Memory B cell (primary cell): Measurements from ENCODE around the gene AGPAT2.
"Not testable (repeated sequence)": the region's sequence is repeated elsewhere in the genome, so short reads cannot be mapped to it uniquely, and the experiment has no call there.

Experiments
- ATAC-seq: fragments of 150-1000 bp; cut with Tn5 transposase; 2 replicates; pipeline ENCODE4 v1.10.0; 2021; ENCODE audit warnings: low read depth, mild to moderate bottlenecking, moderate library complexity
- DNase-seq, 2 donors: peaks; one replicate each; pipeline ENCODE4 v3.0.0; 2022; ENCODE audit warnings: low spot score in 2 of 2
- H3K27ac Mint-ChIP-seq: one replicate; pipeline ENCODE4 v1.8.0; 2022; ENCODE audit warnings: mild to moderate bottlenecking, moderate library complexity, mixed read lengths
- H3K27me3 Mint-ChIP-seq: one replicate; pipeline ENCODE4 v1.8.0; 2022; ENCODE audit warnings: mixed read lengths
- H3K36me3 Mint-ChIP-seq: one replicate; pipeline ENCODE4 v1.8.0; 2022; ENCODE audit warnings: mild to moderate bottlenecking, mixed read lengths
- H3K4me1 Mint-ChIP-seq: one replicate; pipeline ENCODE4 v1.8.0; 2022; ENCODE audit warnings: mixed read lengths
- H3K4me3 Mint-ChIP-seq: one replicate; pipeline ENCODE4 v1.8.0; 2022; ENCODE audit warnings: mild to moderate bottlenecking, moderate library complexity, mixed read lengths
- H3K9me3 Mint-ChIP-seq: one replicate; pipeline ENCODE4 v1.8.0; 2022; ENCODE audit warnings: mixed read lengths

Gene AGPAT2

DNA sequence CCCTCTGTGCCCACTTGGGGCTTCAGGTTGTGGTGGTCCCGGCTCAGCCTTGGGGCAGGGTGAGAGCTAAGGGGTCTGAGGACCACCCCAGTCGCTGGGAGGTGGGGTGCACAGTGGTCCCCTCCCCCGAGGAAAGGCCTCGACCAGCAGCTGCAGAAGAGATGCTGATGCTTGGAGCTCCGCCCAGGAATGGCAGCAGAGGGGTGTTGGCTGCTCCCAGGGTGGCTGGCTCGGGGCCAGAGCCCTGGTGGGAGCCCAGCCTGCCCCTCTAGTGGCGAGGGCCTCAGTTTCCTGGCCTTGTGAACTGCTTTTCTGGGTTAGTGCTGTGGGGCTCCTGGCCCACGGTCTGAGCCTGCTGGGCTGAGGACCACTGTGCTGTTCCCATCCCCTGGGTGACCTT, 26.3 kb upstream of the AGPAT2 start:
- ATAC-seq (peak; percentile 9), DNase-seq (no peak)
- Mint-ChIP-seq H3K36me3 (no peaks in the 10 kb centered on the region), H3K4me3 (peak overlapping the region; percentile 46), H3K27me3 (peaks cover 21% of the 10 kb centered on the region), H3K27ac (no peak overlapping the region), H3K4me1 (peaks cover 15% of the 10 kb centered on the region), H3K9me3 (no peaks in the 10 kb centered on the region)

DNA sequence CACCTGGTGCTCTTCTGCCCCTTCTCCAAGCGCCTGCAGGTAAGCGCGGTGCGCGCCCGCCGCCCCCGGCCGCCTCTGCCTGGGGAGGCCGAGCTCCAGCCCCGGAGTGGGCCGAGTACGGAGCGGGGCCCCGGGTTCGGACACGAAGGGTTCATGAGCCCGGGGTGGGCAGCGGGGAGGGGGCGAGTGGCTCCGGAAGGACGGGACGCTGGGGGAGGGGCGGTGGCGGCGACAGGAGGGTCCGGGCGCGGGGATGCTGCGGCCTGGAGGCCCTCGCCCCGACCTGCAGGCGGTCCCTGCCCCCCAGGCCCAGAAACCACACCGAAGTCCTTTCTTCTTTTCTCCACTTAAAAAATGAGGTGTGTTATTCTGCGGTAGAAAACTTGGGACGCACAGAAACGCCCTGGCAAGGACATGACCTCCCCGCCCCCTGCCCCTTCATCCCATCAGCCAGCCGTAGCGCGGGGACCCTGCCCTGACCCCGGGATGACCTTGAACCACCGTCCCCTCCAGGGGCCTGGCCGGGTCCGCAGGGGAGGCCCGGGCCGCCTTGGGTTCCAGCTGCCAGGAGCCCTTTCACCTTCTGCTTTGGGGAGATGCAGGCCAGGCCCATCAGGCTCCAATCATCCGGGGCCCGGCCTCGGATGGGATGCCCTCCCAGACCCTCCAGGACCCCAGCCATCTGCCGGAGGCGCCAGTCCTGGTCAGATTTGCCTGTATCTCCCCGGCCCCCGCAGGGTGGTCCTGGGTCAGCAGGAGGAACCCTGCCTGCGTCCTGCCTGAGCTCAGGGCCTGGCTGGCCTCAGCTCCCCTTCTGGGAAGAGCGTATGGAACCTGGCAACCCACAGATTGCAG, 25.7 kb upstream of the AGPAT2 start:
- Mint-ChIP-seq H3K27me3 (peaks cover 21% of the 10 kb centered on the region), H3K9me3 (no peaks in the 10 kb centered on the region), H3K36me3 (no peaks in the 10 kb centered on the region), H3K4me1 (peaks cover 13% of the 10 kb centered on the region), H3K4me3 (peak overlapping the region; percentile 39), H3K27ac (no peak overlapping the region)
- ATAC-seq (peak; percentile 7), DNase-seq (no peak)

DNA sequence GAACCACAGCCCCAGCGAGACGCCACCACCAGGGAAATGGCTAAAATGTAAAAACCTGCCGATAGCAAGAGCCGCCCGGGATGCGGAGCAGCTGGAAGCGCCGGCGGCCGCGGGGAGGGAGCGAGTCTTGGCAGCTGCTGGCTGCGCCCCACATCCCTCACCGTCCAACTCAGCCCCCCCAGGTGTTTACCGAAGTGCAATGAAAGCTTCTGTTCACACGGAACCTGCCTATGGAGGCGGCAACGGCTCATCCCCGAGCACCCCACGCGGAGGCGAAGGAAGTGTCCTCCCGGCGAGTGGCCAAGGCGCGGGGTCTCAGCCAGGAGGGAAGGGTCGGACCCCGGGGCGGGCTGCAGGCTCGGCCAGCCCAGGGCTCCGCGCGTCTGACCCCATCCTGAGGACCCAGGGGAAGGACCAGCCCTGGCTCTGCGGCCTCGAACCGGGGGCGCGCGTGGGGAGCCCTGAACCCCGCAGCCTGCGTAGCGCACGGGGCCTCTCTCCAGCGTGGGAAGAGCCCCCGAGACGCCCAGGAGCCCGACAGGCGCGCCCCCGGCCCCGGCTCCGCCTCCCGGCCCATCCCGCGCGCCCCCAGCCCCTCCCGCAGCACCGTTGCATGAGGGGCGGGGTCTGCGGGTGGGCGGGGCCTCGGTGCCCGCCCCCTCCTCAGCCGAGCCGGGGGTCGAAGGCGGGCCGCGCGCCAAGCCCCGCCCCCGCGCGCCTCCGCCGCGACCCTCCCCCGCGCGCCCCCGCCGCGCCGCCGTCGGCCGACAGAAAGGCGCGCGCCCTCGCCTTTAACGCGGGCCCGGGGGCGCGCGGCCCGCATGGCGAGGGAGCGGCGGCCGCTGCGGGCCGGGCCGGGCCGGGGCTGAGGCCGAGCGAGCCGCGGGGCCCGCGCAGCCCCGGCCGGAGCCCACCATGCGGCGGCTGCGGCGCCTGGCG, 24.8 kb upstream of the AGPAT2 start, which contains the start of gene DIPK1B:
Gene DIPK1B, plus strand, starts transcription at position 822 of the 939 bp plus-strand sequence. Its CDS starts 94 bp downstream, at position 916.
- Mint-ChIP-seq H3K4me1 (peaks cover 13% of the 10 kb centered on the region), H3K4me3 (peak within 1 kb of the TSS; percentile 74), H3K27me3 (peaks cover 21% of the 10 kb centered on the region), H3K9me3 (no peaks in the 10 kb centered on the region), H3K36me3 (no peaks in the 10 kb centered on the region), H3K27ac (no peak within 1 kb of the TSS)
- DNase-seq, result no peak
- peak; percentile 47 for ATAC-seq

DNA sequence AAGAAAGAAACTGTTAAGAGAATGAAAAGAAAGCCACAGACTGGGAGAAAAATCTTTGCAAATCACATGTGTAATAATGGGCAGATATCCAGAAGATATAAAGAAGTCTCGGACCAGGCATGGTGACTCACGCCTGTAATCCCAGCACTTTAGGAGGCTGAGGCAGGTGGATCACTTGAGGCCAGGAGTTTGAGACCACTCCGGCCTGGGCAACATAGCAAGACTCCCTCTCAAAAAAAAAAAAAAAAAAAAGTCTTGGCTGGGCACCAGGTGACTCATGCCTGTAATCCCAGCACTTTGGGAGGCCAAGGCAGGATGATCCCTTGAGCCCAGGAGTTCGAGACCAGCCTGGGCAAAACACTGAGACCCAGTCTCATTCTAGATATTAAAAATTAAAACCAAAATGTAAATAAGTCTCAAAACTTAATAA, 24.0 kb upstream of the AGPAT2 start:
- peaks cover 19% of the 10 kb centered on the region for H3K27me3 Mint-ChIP-seq
- H3K4me3 Mint-ChIP-seq, H3K36me3 Mint-ChIP-seq, ATAC-seq, DNase-seq, H3K9me3 Mint-ChIP-seq, H3K27ac Mint-ChIP-seq: not testable (repeated sequence)
- H3K4me1 Mint-ChIP-seq, result peaks cover 13% of the 10 kb centered on the region

DNA sequence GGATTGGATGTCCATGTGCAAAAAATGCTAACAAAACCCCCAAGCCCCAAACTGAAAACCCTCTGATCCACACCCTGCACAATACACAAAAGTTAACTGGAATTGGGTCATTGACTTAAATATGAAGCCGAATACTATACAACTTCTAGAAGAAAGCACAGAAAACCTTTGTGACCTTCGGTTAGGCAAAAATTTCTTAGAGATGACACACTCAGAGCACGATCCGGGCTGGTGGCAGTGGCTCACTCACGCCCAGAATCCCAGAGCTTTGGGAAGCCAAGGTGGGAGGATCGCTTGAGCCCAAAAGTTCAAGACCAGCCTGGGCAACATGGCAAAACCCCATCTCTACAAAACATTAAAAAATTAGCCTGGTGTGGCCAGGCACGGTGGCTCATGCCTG, 23.3 kb upstream of the AGPAT2 start:
- no peak overlapping the region for H3K4me3 Mint-ChIP-seq
- ATAC-seq (no peak), DNase-seq (no peak)
- peaks cover 13% of the 10 kb centered on the region for H3K4me1 Mint-ChIP-seq
- no peaks in the 10 kb centered on the region for H3K36me3 Mint-ChIP-seq
- no peak overlapping the region for H3K27ac Mint-ChIP-seq
- H3K27me3 Mint-ChIP-seq, result peaks cover 16% of the 10 kb centered on the region
- no peaks in the 10 kb centered on the region for H3K9me3 Mint-ChIP-seq

DNA sequence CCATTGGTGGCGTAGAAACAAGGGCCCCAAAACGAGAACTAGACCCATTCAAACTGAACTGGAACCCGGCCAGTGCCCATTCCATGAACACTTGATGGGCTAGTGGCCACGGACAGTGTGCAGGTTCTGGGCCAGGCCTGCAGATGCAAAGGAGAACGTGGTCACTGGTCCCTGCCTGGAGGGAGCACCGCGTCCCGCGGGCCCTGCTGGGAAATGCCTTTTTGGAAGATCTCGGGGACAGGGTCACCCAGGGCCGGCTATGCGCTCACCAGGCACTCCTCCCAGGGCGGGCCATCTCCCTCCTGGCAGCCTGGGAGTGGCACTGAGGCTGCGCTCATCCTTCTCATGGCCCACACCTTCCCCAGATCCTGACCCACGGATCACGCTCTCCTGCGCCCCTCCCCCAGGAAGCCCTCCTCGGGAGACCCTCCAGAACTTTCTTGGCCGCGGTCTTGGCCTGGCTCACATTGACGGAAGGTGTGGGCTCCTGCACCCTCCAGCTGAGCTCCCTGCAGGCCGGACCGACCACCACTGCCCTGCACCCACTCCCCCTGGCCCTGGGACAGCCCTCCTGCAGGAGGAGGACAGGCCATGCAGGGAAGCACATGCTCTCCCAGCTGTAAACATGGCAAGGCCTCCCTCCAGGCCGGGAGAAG, 22.3 kb upstream of the AGPAT2 start:
- Mint-ChIP-seq H3K27ac (no peak overlapping the region), H3K27me3 (peaks cover 18% of the 10 kb centered on the region), H3K9me3 (no peaks in the 10 kb centered on the region), H3K4me3 (no peak overlapping the region), H3K4me1 (peaks cover 12% of the 10 kb centered on the region), H3K36me3 (no peaks in the 10 kb centered on the region)
- ATAC-seq, result no peak
- no peak for DNase-seq

DNA sequence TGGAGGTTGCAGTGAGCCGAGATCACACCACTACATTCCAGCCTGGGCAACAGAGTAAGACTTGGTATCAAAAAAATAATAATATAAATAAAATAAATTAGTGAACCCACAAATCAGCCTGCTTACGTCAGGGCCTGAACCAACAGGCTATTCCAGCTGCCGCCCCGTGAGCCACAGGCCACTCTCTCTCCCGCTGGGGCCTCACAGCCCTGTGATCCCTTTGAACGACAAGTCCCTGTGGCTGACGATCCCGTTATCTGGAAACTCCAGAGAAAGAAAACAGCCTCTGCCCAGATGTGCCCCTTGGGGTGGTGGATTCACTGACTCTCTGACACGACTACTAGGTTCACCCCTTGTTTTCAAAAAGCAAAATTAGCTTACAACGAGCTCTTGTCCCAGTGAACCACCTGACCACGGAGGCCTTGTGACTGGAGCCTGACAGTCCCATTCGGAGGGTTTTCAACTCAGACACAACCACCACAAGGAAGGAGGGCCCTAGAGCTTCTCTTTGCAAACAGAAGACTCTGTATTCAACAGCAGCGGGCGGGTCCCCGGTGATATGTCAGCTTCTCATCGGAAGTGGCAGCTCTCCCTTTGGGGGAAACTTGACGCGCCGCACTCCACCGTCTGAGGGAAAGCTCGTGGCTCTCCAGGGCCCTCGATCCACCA, 20.7 kb upstream of the AGPAT2 start:
- Mint-ChIP-seq H3K9me3 (no peaks in the 10 kb centered on the region), H3K4me1 (peaks cover 6% of the 10 kb centered on the region)
- no peak for DNase-seq

DNA sequence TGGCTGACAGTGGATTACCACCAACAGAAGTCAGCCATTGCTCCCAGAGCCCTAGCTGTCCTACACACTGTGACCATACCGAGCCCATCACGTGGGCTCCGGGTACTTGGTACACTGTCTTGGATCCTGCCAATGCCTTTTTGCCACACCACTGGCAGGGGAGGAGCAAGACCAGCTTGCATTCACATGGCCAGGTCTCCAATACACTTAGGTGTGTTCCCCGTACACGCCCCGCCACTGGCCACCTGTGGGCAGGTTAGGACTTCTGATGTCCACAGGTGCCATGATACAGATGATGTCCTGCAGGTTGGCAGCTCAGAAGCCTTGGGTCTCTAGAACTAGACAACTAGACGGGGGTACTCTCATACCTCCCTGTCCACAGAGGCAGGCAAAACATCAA, 19.8 kb upstream of the AGPAT2 start:
- no peak overlapping the region for H3K4me3 Mint-ChIP-seq
- peaks cover 9% of the 10 kb centered on the region for H3K4me1 Mint-ChIP-seq
- DNase-seq (no peak), ATAC-seq (no peak)
- H3K36me3 Mint-ChIP-seq, result no peaks in the 10 kb centered on the region
- H3K9me3 Mint-ChIP-seq, result no peaks in the 10 kb centered on the region
- peaks cover 13% of the 10 kb centered on the region for H3K27me3 Mint-ChIP-seq
- H3K27ac Mint-ChIP-seq, result no peak overlapping the region

More for the DNA sequence above, 20.7 kb upstream of the AGPAT2 start:
- Mint-ChIP-seq H3K27me3 (peaks cover 13% of the 10 kb centered on the region), H3K27ac (no peak overlapping the region), H3K4me3 (no peak overlapping the region), H3K36me3 (no peaks in the 10 kb centered on the region)
- no peak for ATAC-seq

DNA sequence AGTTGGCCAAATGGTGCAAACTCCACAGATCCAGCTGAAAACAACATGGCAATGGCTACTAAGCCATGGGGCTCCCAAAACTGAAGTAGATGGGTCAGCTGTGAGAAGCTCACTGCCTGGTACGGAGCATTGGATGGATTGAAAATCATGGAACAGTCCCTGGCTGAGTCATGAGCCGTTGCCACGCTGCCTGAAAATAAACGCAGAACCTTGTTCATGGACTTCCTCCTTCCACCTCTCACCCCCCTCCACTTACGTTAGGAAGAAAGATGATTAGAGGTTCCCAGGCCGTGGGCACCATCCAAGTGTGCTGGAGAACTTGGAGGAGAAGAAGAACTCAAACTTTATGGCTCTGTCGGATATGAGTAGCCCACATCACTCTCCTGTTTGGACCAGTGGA, 18.3 kb upstream of the AGPAT2 start:
- Mint-ChIP-seq H3K27ac (no peak overlapping the region), H3K9me3 (no peaks in the 10 kb centered on the region), H3K4me3 (no peak overlapping the region), H3K27me3 (peaks cover 9% of the 10 kb centered on the region), H3K4me1 (peaks cover 15% of the 10 kb centered on the region), H3K36me3 (no peaks in the 10 kb centered on the region)
- DNase-seq (no peak), ATAC-seq (no peak)

DNA sequence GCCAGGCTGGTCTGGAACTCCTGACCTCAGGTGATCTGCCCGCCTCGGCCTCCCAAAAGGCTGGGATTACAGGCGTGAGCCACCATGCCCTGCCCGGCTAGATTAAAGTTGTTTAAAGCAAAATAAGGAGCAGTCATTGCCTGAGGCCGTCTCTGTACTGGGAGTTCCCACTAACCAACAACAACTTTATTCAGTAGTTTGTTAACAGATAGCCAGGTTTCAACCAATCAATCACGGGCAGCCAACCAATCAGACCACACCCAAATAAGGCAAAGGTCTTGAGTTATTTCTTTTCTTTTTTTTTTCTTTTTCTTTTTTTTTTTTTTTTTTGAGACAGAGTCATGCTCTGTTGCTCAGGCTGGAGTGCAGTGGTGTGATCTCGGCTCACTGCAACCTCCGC, 17.5 kb upstream of the AGPAT2 start:
- H3K4me1 Mint-ChIP-seq, result peaks cover 19% of the 10 kb centered on the region
- DNase-seq, ATAC-seq, H3K27me3 Mint-ChIP-seq, H3K27ac Mint-ChIP-seq, H3K4me3 Mint-ChIP-seq, H3K36me3 Mint-ChIP-seq, H3K9me3 Mint-ChIP-seq: not testable (repeated sequence)

DNA sequence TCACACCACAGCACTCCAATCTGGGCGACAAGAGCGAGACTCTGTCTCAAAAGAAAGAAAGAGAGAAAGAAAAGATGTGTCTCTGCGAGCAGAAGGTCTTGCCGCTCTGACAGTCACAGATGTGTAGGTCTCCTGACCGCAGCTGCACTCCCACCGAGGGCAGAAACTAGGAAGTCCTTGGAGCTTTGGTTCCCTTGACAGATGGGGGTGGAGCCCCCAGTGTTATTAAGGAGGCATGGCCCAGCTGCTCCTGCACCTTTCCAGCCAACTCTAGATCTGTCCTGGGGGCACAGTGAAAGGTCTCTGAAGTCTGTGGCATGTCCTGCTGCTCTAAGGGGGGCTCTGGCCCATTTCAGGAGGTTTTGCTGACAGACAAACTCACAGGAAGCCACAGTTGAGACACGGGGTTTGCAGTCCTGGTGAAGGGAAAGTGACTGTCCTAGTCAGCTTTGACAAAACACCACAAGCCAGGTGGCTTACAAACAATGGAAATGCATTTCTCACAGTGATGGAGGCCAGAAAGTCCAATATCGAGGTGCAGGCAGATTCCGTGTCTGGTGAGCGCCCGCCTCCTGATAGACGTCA, 16.1 kb upstream of the AGPAT2 start:
- Mint-ChIP-seq H3K36me3 (no peaks in the 10 kb centered on the region), H3K4me3 (no peak overlapping the region), H3K9me3 (no peaks in the 10 kb centered on the region), H3K4me1 (peaks cover 19% of the 10 kb centered on the region), H3K27ac (peak overlapping the region; percentile 14), H3K27me3 (peaks cover 5% of the 10 kb centered on the region)
- peak; percentile 18 for ATAC-seq
- DNase-seq, result no peak

DNA sequence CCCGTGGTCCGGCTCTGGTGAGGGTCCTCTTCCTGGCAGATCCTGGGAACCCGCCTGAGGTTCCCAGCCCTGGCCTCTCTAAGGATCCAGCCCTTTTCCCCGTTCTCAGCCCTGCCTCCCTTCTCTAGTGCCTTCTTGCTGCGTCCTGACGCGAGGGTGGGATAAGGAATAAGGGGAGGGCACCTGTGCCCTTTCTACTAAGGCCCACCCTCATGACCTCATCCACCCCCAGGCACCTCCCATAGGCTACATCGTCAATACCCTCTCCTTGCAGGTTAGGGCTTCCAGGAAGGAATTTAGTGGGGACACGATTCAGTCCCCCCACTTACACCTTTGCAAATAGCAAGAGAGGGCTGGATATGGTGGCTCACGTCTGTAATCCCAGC, 14.4 kb upstream of the AGPAT2 start:
- Mint-ChIP-seq H3K4me3 (peak overlapping the region; percentile 80), H3K36me3 (no peaks in the 10 kb centered on the region), H3K27ac (peak overlapping the region; percentile 92), H3K9me3 (no peaks in the 10 kb centered on the region), H3K27me3 (peaks cover 14% of the 10 kb centered on the region), H3K4me1 (peaks cover 25% of the 10 kb centered on the region)
- DNase-seq (no peak), ATAC-seq (no peak)
